Measurements from ENCODE around the gene CCSER1. TPM values are rescaled to one million over a fixed set of nuclear protein-coding genes. Genes with fewer than 3 reads are reported as not detected.

CCSER1 gene
- total and polyA plus RNA-seq, 2 donors (not counting 1 experiment from before 2014, with no cell fraction given) = 10.7 to 39.5 TPM

- WGBS (ENCODE audit: insufficient coverage) = 93% methylated on average over 2 of the region's 2 CpGs
- H3K9ac ChIP-seq (ENCODE audit: low read length) = no peak overlapping the region
- Mint-ChIP-seq H3K27ac (no peak overlapping the region), H3K27me3 (no peaks in the 10 kb centered on the region), H3K4me3 (no peak overlapping the region), H3K9me3 (ENCODE audit: insufficient read depth) (peaks cover 2% of the 10 kb centered on the region), H3K4me1 (no peaks in the 10 kb centered on the region)
- no peaks in the 10 kb centered on the region for H4K20me1 ChIP-seq (ENCODE audit: control insufficient read depth, insufficient read depth, low read length, poor library complexity, severe bottlenecking)
- ChIA-PET POLR2A (no interaction called here), CTCF (no interaction called here)
- H3K79me2 ChIP-seq (ENCODE audit: control insufficient read depth, insufficient read depth, low read length) = no peaks in the 10 kb centered on the region
- DNase-seq (no peak), ATAC-seq (ENCODE audit: low read depth) (no peak)
- no peak overlapping the region for H2AFZ ChIP-seq (ENCODE audit: insufficient read depth, low read depth, low read length, poor library complexity, severe bottlenecking)
- no peaks in the 10 kb centered on the region for H3K27me3 ChIP-seq (replicated peaks in 1 of 4; ENCODE audit: control extremely low read depth in 1 of 4, control insufficient read depth in 3 of 4, insufficient read depth in 4 of 4, low read length in 3 of 4)
- no peaks in the 10 kb centered on the region for H3K4me1 ChIP-seq (ENCODE audit: control insufficient read depth in 2 of 2, insufficient read depth in 2 of 2, low read length in 2 of 2)
- no peak overlapping the region for H3K4me2 ChIP-seq (replicated peaks; ENCODE audit: low read depth, low read length, poor library complexity, severe bottlenecking)
- H3K9me3 ChIP-seq (ENCODE audit: control extremely low read depth in 1 of 3, control insufficient read depth in 2 of 3, insufficient read depth in 1 of 3, low read length in 2 of 3) = no peaks in the 10 kb centered on the region
- no peak overlapping the region for H3K27ac ChIP-seq (ENCODE audit: low read length in 2 of 2)
- no peaks in the 10 kb centered on the region for H3K36me3 ChIP-seq (replicated peaks in 1 of 2; ENCODE audit: control extremely low read depth in 1 of 2, control insufficient read depth in 1 of 2, extremely low read depth in 1 of 2, insufficient read depth in 2 of 2, low read length in 1 of 2)
- TF ChIP-seq CTCF (IDR thresholded peaks at IDR 0.05) (no peak), EZH2 (IDR thresholded peaks at IDR 0.05; ENCODE audit: borderline replicate concordance, insufficient read depth, low read depth, low read length, poor library complexity, severe bottlenecking) (no peak)
- no peak overlapping the region for H3K4me3 ChIP-seq (ENCODE audit: control extremely low read depth in 1 of 5, extremely low read depth in 1 of 5, insufficient read depth in 1 of 5, low read depth in 2 of 5, low read length in 4 of 5)
- intact Hi-C loops (cut with micrococcal nuclease) = no loop called here
These were observed 471.5 kb downstream of the CCSER1 start for GRCh38 chr4:90598741-90599140.

GRCh38 chr4:90602726-90603125 is 475.5 kb downstream of the CCSER1 start:
- H3K9ac ChIP-seq (ENCODE audit: low read length) = no peak overlapping the region
- H3K4me1 ChIP-seq (ENCODE audit: control insufficient read depth in 2 of 2, insufficient read depth in 2 of 2, low read length in 2 of 2) = no peaks in the 10 kb centered on the region
- no peaks in the 10 kb centered on the region for H3K36me3 ChIP-seq (replicated peaks in 1 of 2; ENCODE audit: control extremely low read depth in 1 of 2, control insufficient read depth in 1 of 2, extremely low read depth in 1 of 2, insufficient read depth in 2 of 2, low read length in 1 of 2)
- no peak overlapping the region for H2AFZ ChIP-seq (ENCODE audit: insufficient read depth, low read depth, low read length, poor library complexity, severe bottlenecking)
- CTCF ChIA-PET = no interaction called here
- H4K20me1 ChIP-seq (ENCODE audit: control insufficient read depth, insufficient read depth, low read length, poor library complexity, severe bottlenecking) = no peaks in the 10 kb centered on the region
- Mint-ChIP-seq H3K27ac (no peak overlapping the region), H3K27me3 (no peaks in the 10 kb centered on the region), H3K4me1 (no peaks in the 10 kb centered on the region), H3K9me3 (ENCODE audit: insufficient read depth) (peaks cover 2% of the 10 kb centered on the region), H3K4me3 (no peak overlapping the region)
- no peak overlapping the region for H3K4me2 ChIP-seq (replicated peaks; ENCODE audit: low read depth, low read length, poor library complexity, severe bottlenecking)
- no peak overlapping the region for H3K4me3 ChIP-seq (ENCODE audit: control extremely low read depth in 1 of 5, extremely low read depth in 1 of 5, insufficient read depth in 1 of 5, low read depth in 2 of 5, low read length in 4 of 5)
- no peak for TF ChIP-seq EZH2 (IDR thresholded peaks at IDR 0.05; ENCODE audit: borderline replicate concordance, insufficient read depth, low read depth, low read length, poor library complexity, severe bottlenecking)
- no peak for TF ChIP-seq CTCF (IDR thresholded peaks at IDR 0.05)
- H3K27ac ChIP-seq (ENCODE audit: low read length in 2 of 2) = no peak overlapping the region
- intact Hi-C loops (cut with micrococcal nuclease) = no loop called here
- ATAC-seq (ENCODE audit: low read depth) (no peak), DNase-seq (no peak)
- POLR2A ChIA-PET = no interaction called here
- H3K9me3 ChIP-seq (ENCODE audit: control extremely low read depth in 1 of 3, control insufficient read depth in 2 of 3, insufficient read depth in 1 of 3, low read length in 2 of 3) = peaks cover 0 to 6% (median 0%) of the 10 kb centered on the region in 3 donors
- no peaks in the 10 kb centered on the region for H3K27me3 ChIP-seq (replicated peaks in 1 of 4; ENCODE audit: control extremely low read depth in 1 of 4, control insufficient read depth in 3 of 4, insufficient read depth in 4 of 4, low read length in 3 of 4)
- no CpG with 5 or more reads among the region's 4 CpGs for WGBS (ENCODE audit: insufficient coverage)
- H3K79me2 ChIP-seq (ENCODE audit: control insufficient read depth, insufficient read depth, low read length) = no peaks in the 10 kb centered on the region

Measured in B cell (primary cell).